Mucosa of rectum (tissue), 2 donors: ENCODE data around the gene TNFRSF12A.

ENCODE experiments used
- H3K27ac ChIP-seq, 2 donors: one replicate each; pipeline ENCODE4 v1.7.0; 2013; ENCODE audit warnings: inconsistent platforms in 2 of 2, low read depth in 2 of 2, low read length in 2 of 2
- H3K27me3 ChIP-seq, 2 donors: one replicate each; pipeline ENCODE4 v1.7.0; 2013; ENCODE audit warnings: low read length in 2 of 2; ENCODE audit not compliant: control insufficient read depth in 2 of 2, insufficient read depth in 2 of 2
- H3K36me3 ChIP-seq, 2 donors: one replicate each; pipeline ENCODE4 v1.7.0; 2013; ENCODE audit warnings: low read length in 2 of 2; ENCODE audit not compliant: control insufficient read depth in 2 of 2, insufficient read depth in 2 of 2
- H3K4me1 ChIP-seq, 2 donors: one replicate each; pipeline ENCODE4 v1.7.0; 2013; ENCODE audit warnings: low read length in 2 of 2, mild to moderate bottlenecking in 1 of 2; ENCODE audit not compliant: control insufficient read depth in 2 of 2, insufficient read depth in 2 of 2
- H3K4me3 ChIP-seq, 2 donors: one replicate each; pipeline ENCODE4 v1.7.0; 2013; ENCODE audit warnings: low read length in 2 of 2
- H3K9ac ChIP-seq, 2 donors: one replicate each; pipeline ENCODE4 v1.7.0; 2013; ENCODE audit warnings: low read length in 2 of 2, low read depth in 1 of 2, mild to moderate bottlenecking in 1 of 2
- H3K9me3 ChIP-seq, 2 donors: one replicate each; pipeline ENCODE4 v1.7.0; 2013; ENCODE audit warnings: low read length in 2 of 2; ENCODE audit not compliant: control insufficient read depth in 2 of 2
- donor health status: healthy.
- donor health status: Normal muscosa, but diverticular disease.

The TNFRSF12A gene

DNA sequence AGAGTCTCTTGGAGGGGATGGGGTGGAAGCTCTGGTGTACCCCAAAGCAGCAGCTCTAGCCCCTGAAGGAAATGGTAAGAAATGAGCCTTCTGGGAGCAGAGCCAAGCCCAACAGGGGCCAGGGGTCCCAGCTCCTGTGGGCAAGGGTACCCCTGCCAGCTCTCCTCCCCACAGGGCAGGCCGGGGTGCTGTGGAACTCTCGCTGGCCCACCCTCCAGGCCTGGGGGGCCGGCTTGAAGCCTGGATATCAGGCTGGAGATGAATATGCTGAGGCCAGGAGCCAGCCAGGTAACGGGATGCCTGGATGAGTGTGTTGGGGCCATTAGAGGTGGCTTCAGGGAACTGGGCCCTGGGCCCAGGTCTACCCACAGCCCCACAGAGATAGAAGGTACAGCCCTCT lies 19.6 kb upstream of the TNFRSF12A start:
- no peaks in the 10 kb centered on the region for H3K27me3 ChIP-seq
- H3K4me3 ChIP-seq, result no peak overlapping the region
- H3K36me3 ChIP-seq, result no peaks in the 10 kb centered on the region
- H3K9ac ChIP-seq, result no peak overlapping the region
- peaks cover 3% of the 10 kb centered on the region in 2 donors for H3K4me1 ChIP-seq
- H3K27ac ChIP-seq, result no peak overlapping the region
- H3K9me3 ChIP-seq, result no peaks in the 10 kb centered on the region

DNA sequence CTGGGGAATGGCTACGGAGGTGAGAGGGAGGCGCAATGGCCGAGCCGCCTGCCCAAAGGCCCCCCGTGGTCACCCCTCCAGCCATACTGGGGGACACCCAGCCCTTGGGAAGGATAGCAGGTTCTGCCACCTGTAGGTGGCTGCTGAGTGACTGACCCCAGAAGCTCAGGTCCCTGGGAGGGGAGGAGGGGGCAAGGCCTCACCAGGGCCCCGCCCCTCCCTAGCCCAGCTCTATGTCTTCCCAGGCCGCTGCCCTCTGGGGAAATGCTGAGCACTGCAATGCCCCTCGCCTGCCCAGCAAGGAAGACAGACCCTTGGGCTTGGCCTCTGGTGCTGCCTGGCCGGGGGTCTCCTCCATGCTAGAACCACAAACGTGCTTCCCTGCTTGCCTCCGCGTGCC lies 18.9 kb upstream of the TNFRSF12A start:
- H3K36me3 ChIP-seq, result no peaks in the 10 kb centered on the region
- peaks cover 7 to 9% of the 10 kb centered on the region in 2 donors for H3K4me1 ChIP-seq
- no peak overlapping the region for H3K9ac ChIP-seq
- H3K27ac ChIP-seq, result no peak overlapping the region
- no peaks in the 10 kb centered on the region for H3K27me3 ChIP-seq
- H3K9me3 ChIP-seq, result no peaks in the 10 kb centered on the region
- no peak overlapping the region for H3K4me3 ChIP-seq

DNA sequence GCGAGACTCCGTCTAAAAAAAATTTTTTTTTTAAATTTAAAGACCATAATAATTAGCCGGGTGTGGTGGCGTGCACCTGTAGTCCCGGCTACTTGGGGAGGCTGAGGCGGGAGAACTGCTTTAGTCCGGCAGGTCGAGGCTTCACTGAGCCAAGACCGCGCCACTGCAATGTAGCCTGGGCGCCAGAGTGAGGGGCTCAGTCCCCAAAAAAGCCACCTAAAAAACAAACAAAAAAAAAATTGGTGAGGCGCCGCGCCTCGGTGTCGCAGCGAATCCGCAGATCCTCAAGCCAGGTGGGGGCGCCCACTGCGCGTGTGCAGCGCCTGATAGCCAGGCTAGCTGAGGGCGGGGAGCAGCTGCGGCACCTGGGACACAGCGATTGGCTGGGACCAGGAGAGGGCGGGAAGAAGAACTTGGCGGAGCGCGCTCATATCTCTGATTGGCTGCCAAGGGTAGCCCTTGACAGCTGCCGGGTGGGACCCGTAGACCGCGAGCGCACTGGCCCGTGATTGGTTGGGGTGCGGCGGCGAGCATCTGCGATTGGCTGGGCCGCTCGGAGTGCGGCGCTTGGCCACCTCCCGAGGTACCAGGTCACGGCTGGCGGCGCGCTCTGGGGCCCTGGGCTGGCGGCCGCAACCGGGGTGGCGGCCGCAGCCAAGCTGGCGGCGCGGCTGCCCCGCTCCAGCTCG lies 16.4 kb upstream of the TNFRSF12A start:
- Histone ChIP-seq H3K9ac (no peak overlapping the region), H3K9me3 (no peaks in the 10 kb centered on the region), H3K4me3 (peak overlapping the region in 1 of 2 donors; percentile 48), H3K27me3 (peaks cover 0 to 6% of the 10 kb centered on the region in 2 donors), H3K4me1 (peaks cover 26 to 33% of the 10 kb centered on the region in 2 donors), H3K36me3 (no peaks in the 10 kb centered on the region), H3K27ac (no peak overlapping the region)

DNA sequence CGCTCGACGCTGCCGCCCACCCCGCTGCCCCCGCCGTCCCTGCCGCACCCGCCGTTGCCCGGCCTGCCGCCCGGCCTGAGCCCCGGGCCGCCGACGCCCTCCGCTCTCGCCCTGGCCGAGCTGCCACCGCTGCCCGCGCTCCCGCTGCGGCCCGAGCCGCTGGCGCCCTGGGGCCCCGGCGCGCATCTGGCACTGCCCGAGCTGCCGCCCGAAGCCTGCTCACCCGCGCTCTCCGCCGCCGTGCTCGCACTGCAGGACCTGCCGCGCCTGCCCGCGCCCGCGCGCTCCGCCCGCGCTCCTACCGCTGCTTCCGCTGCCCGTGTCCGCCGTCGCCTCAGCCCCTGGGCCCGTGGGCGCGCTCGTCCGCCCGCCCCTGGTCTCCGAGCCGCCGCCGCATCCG lies 15.8 kb upstream of the TNFRSF12A start:
- Histone ChIP-seq H3K4me3 (peak overlapping the region in 1 of 2 donors; percentile 48), H3K27ac (peak overlapping the region in 1 of 2 donors; percentile 58), H3K9ac (no peak overlapping the region), H3K4me1 (peaks cover 27 to 34% of the 10 kb centered on the region in 2 donors), H3K36me3 (no peaks in the 10 kb centered on the region), H3K27me3 (peaks cover 0 to 6% of the 10 kb centered on the region in 2 donors), H3K9me3 (no peaks in the 10 kb centered on the region)

- Histone ChIP-seq H3K27me3 (peaks cover 0 to 6% of the 10 kb centered on the region in 2 donors), H3K4me1 (peaks cover 27 to 34% of the 10 kb centered on the region in 2 donors), H3K9me3 (no peaks in the 10 kb centered on the region), H3K36me3 (no peaks in the 10 kb centered on the region), H3K9ac (peak overlapping the region; percentile 65 to 74), H3K27ac (peak overlapping the region; percentile 81 to 90), H3K4me3 (peak overlapping the region; percentile 58 to 74)
These were observed 15.3 kb upstream of the TNFRSF12A start for GRCh38 chr16:3004781-3005284.

GRCh38 chr16:3007059-3007956 lies 12.9 kb upstream of the TNFRSF12A start:
- Histone ChIP-seq H3K4me3 (peak overlapping the region; percentile 37 to 60), H3K9me3 (no peaks in the 10 kb centered on the region), H3K9ac (peak overlapping the region; percentile 60), H3K36me3 (no peaks in the 10 kb centered on the region), H3K4me1 (peaks cover 32 to 37% of the 10 kb centered on the region in 2 donors), H3K27me3 (peaks cover 0 to 13% of the 10 kb centered on the region in 2 donors), H3K27ac (peak overlapping the region; percentile 90 to 91)

GRCh38 chr16:3007957-3008689 lies 12.0 kb upstream of the TNFRSF12A start:
- Histone ChIP-seq H3K27ac (peak overlapping the region; percentile 90 to 91), H3K27me3 (peaks cover 0 to 13% of the 10 kb centered on the region in 2 donors), H3K4me3 (peak overlapping the region; percentile 1 to 60), H3K9me3 (no peaks in the 10 kb centered on the region), H3K4me1 (peaks cover 33 to 42% of the 10 kb centered on the region in 2 donors), H3K9ac (peak overlapping the region; percentile 10 to 60), H3K36me3 (no peaks in the 10 kb centered on the region)

GRCh38 chr16:3008690-3009037 lies 11.5 kb upstream of the TNFRSF12A start:
- peaks cover 0 to 13% of the 10 kb centered on the region in 2 donors for H3K27me3 ChIP-seq
- H3K27ac ChIP-seq, result peak overlapping the region in 1 of 2 donors; percentile 91
- no peak overlapping the region for H3K4me3 ChIP-seq

DNA sequence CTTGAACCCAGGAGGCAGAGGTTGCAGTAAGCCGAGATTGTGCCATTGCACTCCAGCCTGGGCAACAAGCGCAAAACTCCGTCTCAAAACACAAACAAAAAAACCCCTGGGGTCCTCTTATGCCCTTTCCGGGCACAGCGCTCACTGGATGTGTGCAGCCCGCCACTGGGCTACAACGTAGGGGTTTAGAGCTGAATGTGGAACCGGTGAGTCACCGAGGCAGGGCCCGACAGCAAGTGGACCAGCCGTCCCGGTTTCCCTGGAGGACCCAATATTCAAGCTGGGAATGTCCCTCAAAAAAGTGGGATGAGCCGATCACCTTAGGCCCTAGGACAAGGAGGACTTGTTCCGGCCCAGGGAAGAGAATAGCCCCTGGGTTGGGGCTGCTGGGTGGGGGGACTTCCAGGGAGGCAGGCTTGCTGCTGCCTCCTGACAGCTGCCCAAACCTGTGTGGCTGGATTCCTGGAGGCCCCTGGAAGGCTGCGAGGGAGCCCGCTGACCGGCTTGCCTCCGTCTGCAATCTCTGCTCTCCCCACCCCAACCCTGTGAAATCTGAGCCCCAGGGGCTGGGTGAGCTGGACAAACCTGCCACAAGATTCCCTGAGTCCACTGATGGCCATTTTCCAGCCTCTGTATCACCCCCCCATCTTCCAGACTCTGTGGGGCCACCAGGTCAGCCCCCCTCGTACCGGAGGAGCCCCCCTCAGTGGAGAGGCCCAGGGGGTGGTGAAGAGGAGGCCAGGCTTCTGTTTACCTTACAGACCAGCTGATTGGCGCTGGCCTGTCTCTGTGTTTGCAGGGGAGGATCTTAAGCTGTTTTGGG lies 10.4 kb upstream of the TNFRSF12A start:
- H3K27me3 ChIP-seq, result peaks cover 0 to 13% of the 10 kb centered on the region in 2 donors
- peak overlapping the region in 1 of 2 donors; percentile 15 for H3K27ac ChIP-seq

More at GRCh38 chr16:3008690-3009037, 11.5 kb upstream of the TNFRSF12A start:
- Histone ChIP-seq H3K9ac (peak overlapping the region in 1 of 2 donors; percentile 60), H3K36me3 (no peaks in the 10 kb centered on the region), H3K4me1 (peaks cover 33 to 43% of the 10 kb centered on the region in 2 donors), H3K9me3 (no peaks in the 10 kb centered on the region)

More for the DNA sequence above, 10.4 kb upstream of the TNFRSF12A start:
- no peak overlapping the region for H3K9ac ChIP-seq
- H3K9me3 ChIP-seq, result no peaks in the 10 kb centered on the region
- H3K36me3 ChIP-seq, result no peaks in the 10 kb centered on the region
- peaks cover 32 to 42% of the 10 kb centered on the region in 2 donors for H3K4me1 ChIP-seq
- no peak overlapping the region for H3K4me3 ChIP-seq
